Muscle layer of colon (tissue), 2 donors: ENCODE data around the gene PRKG2.

ENCODE experiments used
- H3K27ac ChIP-seq: one replicate; pipeline ENCODE4 v1.7.0; 2013; ENCODE audit warnings: low read depth, mild to moderate bottlenecking, low read length, moderate library complexity
- H3K27me3 ChIP-seq, 2 donors: one replicate each; pipeline ENCODE4 v1.7.0; 2013; ENCODE audit warnings: low read length in 2 of 2, mild to moderate bottlenecking in 2 of 2; ENCODE audit not compliant: insufficient read depth in 2 of 2, control insufficient read depth in 1 of 2
- H3K36me3 ChIP-seq: one replicate; pipeline ENCODE4 v1.7.0; 2013; ENCODE audit warnings: mild to moderate bottlenecking, low read length; ENCODE audit not compliant: insufficient read depth
- H3K4me1 ChIP-seq: one replicate; pipeline ENCODE4 v1.7.0; 2013; ENCODE audit warnings: mild to moderate bottlenecking, low read length; ENCODE audit not compliant: insufficient read depth
- H3K4me3 ChIP-seq, 2 donors: one replicate each; pipeline ENCODE4 v1.7.0; 2013; ENCODE audit warnings: low read length in 2 of 2, low read depth in 1 of 2, mild to moderate bottlenecking in 1 of 2, moderate library complexity in 1 of 2
- H3K9ac ChIP-seq: one replicate; pipeline ENCODE4 v1.7.0; 2013; ENCODE audit warnings: low read length
- H3K9me3 ChIP-seq: one replicate; pipeline ENCODE4 v1.7.0; 2013; ENCODE audit warnings: mild to moderate bottlenecking, low read length
- donor health status: abdominal sarcoma.
- donor health status: Adenocarcinoma of cecum.

The PRKG2 gene

DNA sequence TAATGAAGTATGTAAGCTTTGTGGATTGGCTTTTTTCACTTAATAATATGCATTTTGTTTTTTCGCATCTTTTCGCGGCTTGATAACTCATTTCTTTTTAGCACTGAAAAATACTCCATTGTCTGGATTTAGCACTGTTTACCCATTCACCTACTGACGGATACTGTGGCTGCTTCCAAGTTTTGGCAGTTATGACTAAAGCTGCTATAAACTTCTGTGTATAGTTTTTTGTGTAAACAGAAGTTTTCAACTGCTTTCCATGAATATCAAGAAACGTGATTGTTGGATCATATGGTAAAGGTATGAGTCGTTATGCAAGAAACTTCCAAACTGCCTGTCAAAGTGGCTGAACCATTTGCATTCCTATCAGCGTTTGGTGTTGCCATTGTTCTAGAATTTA is 96.9 kb downstream of the PRKG2 start:
- Histone ChIP-seq H3K4me3 (no peak overlapping the region), H3K9me3 (no peaks in the 10 kb centered on the region), H3K27ac (no peak overlapping the region), H3K9ac (no peak overlapping the region), H3K36me3 (no peaks in the 10 kb centered on the region), H3K27me3 (no peaks in the 10 kb centered on the region), H3K4me1 (no peaks in the 10 kb centered on the region)

- H3K4me3 ChIP-seq = no peak overlapping the region
- no peaks in the 10 kb centered on the region for H3K36me3 ChIP-seq
- no peaks in the 10 kb centered on the region for H3K27me3 ChIP-seq
- no peaks in the 10 kb centered on the region for H3K9me3 ChIP-seq
- H3K27ac ChIP-seq = no peak overlapping the region
- no peaks in the 10 kb centered on the region for H3K4me1 ChIP-seq
- no peak overlapping the region for H3K9ac ChIP-seq
Observed at GRCh38 chr4:81116566-81116965, 98.5 kb downstream of the PRKG2 start.

DNA sequence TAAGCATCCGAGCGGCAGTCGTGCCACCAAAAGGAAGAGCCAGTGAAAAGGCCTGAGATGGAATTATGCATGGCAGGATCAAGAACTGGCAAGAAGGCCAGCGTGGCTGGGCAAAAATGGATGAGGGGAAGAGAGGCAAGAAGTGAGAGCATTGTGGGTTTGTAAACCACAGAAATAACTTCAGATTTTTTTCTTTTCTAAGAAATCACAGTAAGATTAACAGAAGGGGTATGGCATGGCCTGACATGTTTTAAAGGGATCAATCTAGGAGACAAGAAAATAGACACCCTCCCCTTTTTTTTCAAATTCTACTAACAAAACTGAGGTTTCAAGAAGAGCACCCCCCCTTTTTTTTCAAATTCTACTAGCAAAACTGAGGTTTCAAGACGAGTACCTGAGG is 102.0 kb downstream of the PRKG2 start:
- Histone ChIP-seq H3K4me1 (no peaks in the 10 kb centered on the region), H3K4me3 (no peak overlapping the region), H3K9me3 (no peaks in the 10 kb centered on the region), H3K27ac (no peak overlapping the region), H3K9ac (no peak overlapping the region), H3K36me3 (no peaks in the 10 kb centered on the region), H3K27me3 (no peaks in the 10 kb centered on the region)

DNA sequence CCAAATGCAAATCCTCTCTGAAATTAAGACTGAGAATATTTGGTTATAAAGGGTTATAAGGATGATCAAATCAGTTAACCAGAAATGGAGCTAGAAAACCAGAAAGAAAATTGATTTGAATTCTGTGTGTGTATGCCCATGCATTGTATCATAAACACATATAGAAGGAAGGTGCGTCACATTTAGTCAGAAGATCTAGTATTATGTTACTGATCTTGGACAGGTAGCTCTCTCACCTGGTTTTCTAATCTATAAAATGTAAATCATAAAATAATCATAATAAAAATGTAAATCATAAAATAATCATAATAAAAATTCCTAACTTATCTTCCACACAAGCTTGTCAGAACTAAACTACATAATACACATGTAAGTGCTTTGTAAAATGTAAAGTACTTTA is 105.7 kb downstream of the PRKG2 start:
- H3K9me3 ChIP-seq = no peaks in the 10 kb centered on the region
- H3K4me3 ChIP-seq = no peak overlapping the region
- H3K9ac ChIP-seq = no peak overlapping the region
- no peaks in the 10 kb centered on the region for H3K27me3 ChIP-seq
- no peak overlapping the region for H3K27ac ChIP-seq
- H3K36me3 ChIP-seq = no peaks in the 10 kb centered on the region
- no peaks in the 10 kb centered on the region for H3K4me1 ChIP-seq

DNA sequence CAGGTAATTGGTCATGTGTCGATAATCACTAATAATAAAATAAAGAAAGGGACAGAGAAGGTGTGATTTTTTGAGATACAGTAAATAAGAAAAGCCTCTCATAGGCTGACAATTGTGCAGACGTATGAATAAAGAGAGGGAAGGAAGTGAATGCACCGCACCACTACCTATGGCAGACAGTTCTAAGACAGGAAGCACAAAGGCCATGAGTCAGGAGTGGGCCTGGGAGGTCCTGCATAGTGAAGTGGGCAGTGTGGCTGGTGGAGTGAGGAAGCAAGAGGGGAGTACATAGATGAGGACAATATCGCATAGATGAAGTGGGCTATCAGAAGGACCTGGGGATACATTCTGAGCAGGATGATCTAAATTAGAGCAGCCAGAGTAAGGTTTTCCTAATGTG is 108.9 kb downstream of the PRKG2 start:
- H3K9me3 ChIP-seq = no peaks in the 10 kb centered on the region
- H3K27ac ChIP-seq = no peak overlapping the region
- H3K9ac ChIP-seq = no peak overlapping the region
- no peaks in the 10 kb centered on the region for H3K36me3 ChIP-seq
- H3K4me3 ChIP-seq = no peak overlapping the region
- no peaks in the 10 kb centered on the region for H3K27me3 ChIP-seq
- H3K4me1 ChIP-seq = no peaks in the 10 kb centered on the region

DNA sequence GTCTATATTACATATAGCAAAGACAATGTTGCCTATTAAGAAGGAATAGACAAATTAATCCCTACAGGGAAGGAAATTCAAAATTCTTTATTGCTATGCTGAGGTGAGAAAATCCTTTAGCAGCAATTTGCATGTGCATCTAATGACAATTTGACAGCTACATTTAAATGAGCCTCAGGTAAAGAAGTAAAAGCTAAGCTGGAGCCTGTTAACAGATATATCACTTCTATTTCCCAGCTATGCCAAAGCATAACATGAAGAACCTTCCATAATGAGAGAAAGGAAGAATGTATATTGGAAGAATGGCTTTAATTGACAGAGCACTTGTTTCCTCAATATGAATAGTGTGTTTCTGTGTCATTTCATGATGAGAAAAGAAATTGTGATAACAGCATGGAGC is 112.9 kb downstream of the PRKG2 start:
- no peak overlapping the region for H3K27ac ChIP-seq
- no peaks in the 10 kb centered on the region for H3K4me1 ChIP-seq
- no peaks in the 10 kb centered on the region for H3K27me3 ChIP-seq
- no peaks in the 10 kb centered on the region for H3K36me3 ChIP-seq
- H3K9me3 ChIP-seq = no peaks in the 10 kb centered on the region
- H3K4me3 ChIP-seq = no peak overlapping the region
- H3K9ac ChIP-seq = no peak overlapping the region

DNA sequence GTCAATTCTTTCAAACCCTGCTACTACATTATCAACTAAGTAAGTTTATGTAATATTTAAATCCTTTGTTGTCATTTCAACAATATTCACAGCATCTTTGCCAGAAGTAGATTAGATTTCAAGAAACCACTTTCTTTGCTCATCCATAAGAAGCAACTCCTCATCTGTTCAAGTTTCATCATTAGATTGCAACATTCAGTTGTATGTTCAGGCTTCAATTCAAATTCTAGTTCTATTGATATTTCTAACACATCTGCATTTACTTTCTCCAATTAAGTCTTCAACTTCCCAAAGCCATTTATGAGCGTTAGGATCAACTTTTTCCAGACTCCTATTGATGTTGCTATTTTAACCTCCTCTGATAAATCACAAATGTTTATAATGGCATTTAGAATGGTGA is 118.5 kb downstream of the PRKG2 start:
- Histone ChIP-seq H3K9me3 (no peaks in the 10 kb centered on the region), H3K27me3 (no peaks in the 10 kb centered on the region), H3K27ac (no peak overlapping the region), H3K36me3 (no peaks in the 10 kb centered on the region), H3K4me3 (no peak overlapping the region), H3K4me1 (no peaks in the 10 kb centered on the region), H3K9ac (no peak overlapping the region)

DNA sequence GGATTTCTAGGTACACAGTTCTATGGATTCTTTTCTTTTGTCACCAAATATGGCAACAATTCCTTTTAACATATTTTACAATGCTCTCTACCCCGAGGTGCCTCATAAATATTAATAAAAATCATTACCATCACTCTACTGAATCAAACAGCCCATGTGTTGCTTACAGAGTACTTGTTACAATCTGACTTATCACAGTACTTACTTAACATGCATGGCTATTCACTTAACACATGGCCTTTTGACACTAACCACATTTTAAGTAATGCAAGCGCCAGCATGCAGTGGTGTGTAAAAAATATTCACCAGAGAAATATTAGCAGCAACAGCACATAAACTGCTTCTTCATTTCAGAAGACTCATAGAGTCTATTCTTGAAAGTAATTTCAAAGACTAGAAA is 119.6 kb downstream of the PRKG2 start:
- no peaks in the 10 kb centered on the region for H3K9me3 ChIP-seq
- H3K4me3 ChIP-seq = no peak overlapping the region
- no peak overlapping the region for H3K9ac ChIP-seq
- no peaks in the 10 kb centered on the region for H3K4me1 ChIP-seq
- H3K27me3 ChIP-seq = no peaks in the 10 kb centered on the region
- H3K36me3 ChIP-seq = no peaks in the 10 kb centered on the region
- H3K27ac ChIP-seq = no peak overlapping the region

DNA sequence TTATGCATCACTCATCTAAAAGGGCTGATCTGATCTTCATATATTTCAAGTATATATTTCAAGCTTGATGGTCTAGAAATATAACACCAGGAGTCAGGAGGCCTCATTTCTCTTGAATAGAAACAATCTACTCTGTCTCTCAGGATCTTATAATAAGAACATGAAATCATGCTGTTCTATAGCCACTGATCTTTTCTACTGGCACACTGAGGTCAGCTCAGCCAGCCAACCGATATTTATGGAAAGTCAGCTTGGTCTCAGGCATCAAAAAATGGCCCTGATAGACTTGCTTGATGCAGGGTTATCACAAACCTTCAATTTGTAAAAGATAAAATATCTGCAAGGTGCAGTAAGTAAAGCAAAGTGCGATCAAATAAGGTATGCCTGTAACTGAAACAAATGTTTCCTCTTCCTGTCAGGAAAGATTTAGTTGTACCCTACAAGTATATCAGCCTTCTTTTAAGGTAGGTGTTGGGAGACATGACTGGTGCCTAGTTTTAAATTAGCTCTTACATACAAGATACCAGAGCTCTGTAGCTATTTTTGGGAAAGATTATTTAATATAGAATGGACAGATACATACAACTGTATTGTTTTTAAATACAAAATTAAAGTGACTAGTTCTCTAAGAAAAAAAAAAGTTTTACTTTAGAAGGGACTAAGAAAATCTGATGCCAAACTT is 121.2 kb downstream of the PRKG2 start:
- Histone ChIP-seq H3K4me1 (no peaks in the 10 kb centered on the region), H3K9me3 (no peaks in the 10 kb centered on the region)

GRCh38 chr4:81085979-81086378 is 129.0 kb downstream of the PRKG2 start:
- Histone ChIP-seq H3K4me3 (no peak overlapping the region), H3K36me3 (no peaks in the 10 kb centered on the region), H3K9ac (no peak overlapping the region)

More for the DNA sequence above, 121.2 kb downstream of the PRKG2 start:
- H3K27ac ChIP-seq = no peak overlapping the region
- H3K36me3 ChIP-seq = no peaks in the 10 kb centered on the region
- H3K27me3 ChIP-seq = no peaks in the 10 kb centered on the region
- H3K4me3 ChIP-seq = no peak overlapping the region
- H3K9ac ChIP-seq = no peak overlapping the region

DNA sequence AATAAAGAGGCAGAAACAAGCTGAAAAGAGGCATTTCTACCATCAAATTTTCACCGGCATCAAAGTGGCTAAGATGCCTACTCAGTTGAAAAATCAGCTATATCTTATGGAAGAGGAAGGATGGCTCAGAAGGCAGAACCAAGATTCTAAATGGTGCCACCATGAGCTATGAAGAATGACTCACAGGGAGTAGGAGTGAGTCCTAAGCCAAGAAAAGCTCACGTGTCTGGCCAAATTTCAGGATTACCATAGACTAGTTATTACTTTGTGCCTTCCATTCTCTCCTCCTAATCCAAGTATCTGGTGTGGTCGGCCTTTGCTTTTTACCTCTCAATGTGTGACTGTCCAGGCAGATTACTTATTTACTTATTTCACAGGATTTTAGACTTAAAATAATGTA is 129.7 kb downstream of the PRKG2 start:
- no peaks in the 10 kb centered on the region for H3K27me3 ChIP-seq
- H3K27ac ChIP-seq = no peak overlapping the region
- no peak overlapping the region for H3K9ac ChIP-seq
- no peaks in the 10 kb centered on the region for H3K36me3 ChIP-seq
- H3K4me1 ChIP-seq = no peaks in the 10 kb centered on the region
- no peak overlapping the region for H3K4me3 ChIP-seq
- no peaks in the 10 kb centered on the region for H3K9me3 ChIP-seq

More at GRCh38 chr4:81085979-81086378, 129.0 kb downstream of the PRKG2 start:
- Histone ChIP-seq H3K27ac (no peak overlapping the region), H3K4me1 (no peaks in the 10 kb centered on the region), H3K27me3 (no peaks in the 10 kb centered on the region), H3K9me3 (no peaks in the 10 kb centered on the region)

DNA sequence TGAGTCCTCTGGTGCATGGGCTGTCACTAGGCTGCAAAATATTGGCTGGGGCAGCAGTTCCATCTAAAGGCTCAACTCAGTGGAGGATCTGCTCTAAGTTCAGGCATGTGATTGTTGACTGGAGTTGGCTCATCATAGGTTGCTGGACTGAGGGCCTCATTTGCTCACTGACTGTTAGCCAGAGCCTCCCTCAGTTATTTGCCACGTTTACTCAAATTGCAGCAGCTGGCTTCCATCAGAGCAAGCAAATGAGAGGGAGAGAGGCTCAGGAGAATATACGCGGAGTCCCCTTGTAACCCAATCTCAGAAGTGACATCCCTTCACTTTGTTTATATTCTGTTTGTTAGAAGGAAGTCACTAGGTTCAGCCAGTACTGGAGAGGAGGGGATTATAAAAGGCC is 130.4 kb downstream of the PRKG2 start:
- Histone ChIP-seq H3K36me3 (no peaks in the 10 kb centered on the region), H3K27ac (no peak overlapping the region), H3K4me1 (no peaks in the 10 kb centered on the region), H3K4me3 (no peak overlapping the region), H3K9me3 (no peaks in the 10 kb centered on the region), H3K27me3 (no peaks in the 10 kb centered on the region), H3K9ac (no peak overlapping the region)
